ENCODE results near the gene GATA1.

The GATA1 gene

GRCh38 chrX:48761674-48762471 is 24.5 kb upstream of the GATA1 start, which contains the start of gene GLOD5:
GLOD5 (plus strand) TSS chrX:48761747; CDS start chrX:48761791, 44 bp downstream.
- TF ChIP-seq, protein P1, sequence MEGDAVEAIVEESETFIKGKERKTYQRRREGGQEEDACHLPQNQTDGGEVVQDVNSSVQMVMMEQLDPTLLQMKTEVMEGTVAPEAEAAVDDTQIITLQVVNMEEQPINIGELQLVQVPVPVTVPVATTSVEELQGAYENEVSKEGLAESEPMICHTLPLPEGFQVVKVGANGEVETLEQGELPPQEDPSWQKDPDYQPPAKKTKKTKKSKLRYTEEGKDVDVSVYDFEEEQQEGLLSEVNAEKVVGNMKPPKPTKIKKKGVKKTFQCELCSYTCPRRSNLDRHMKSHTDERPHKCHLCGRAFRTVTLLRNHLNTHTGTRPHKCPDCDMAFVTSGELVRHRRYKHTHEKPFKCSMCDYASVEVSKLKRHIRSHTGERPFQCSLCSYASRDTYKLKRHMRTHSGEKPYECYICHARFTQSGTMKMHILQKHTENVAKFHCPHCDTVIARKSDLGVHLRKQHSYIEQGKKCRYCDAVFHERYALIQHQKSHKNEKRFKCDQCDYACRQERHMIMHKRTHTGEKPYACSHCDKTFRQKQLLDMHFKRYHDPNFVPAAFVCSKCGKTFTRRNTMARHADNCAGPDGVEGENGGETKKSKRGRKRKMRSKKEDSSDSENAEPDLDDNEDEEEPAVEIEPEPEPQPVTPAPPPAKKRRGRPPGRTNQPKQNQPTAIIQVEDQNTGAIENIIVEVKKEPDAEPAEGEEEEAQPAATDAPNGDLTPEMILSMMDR (IDR thresholded peaks at IDR 0.05; ENCODE audit: low read depth, low read length, missing control alignments) = no peak
- in situ Hi-C loops (cut with HindIII; ENCODE audit: low sequenced_read_pairs) = loop anchor here (5.0 kb wide), 1 partner anchor 60 kb away; no protein-coding TSS in a partner anchor
- H3K4me3 ChIP-seq (ENCODE audit: low read depth, low read length) = no peak within 1 kb of the TSS

GRCh38 chrX:48769230-48769629 is 17.2 kb upstream of the GATA1 start:
- no peak overlapping the region for H3K4me3 ChIP-seq (ENCODE audit: low read depth, low read length)
- in situ Hi-C loops (cut with HindIII; ENCODE audit: low sequenced_read_pairs) = no loop called here
- TF ChIP-seq, protein P1 (IDR thresholded peaks at IDR 0.05; ENCODE audit: low read depth, low read length, missing control alignments) = no peak
- DNase-seq (ENCODE audit: low read depth) = no peak

More at GRCh38 chrX:48761674-48762471, 24.5 kb upstream of the GATA1 start, which contains the start of gene GLOD5:
- DNase-seq (ENCODE audit: low read depth) = no peak

GRCh38 chrX:48770296-48770695 is 16.1 kb upstream of the GATA1 start:
- DNase-seq (ENCODE audit: low read depth) = no peak
- TF ChIP-seq, protein P1 (IDR thresholded peaks at IDR 0.05; ENCODE audit: low read depth, low read length, missing control alignments) = no peak
- in situ Hi-C loops (cut with HindIII; ENCODE audit: low sequenced_read_pairs) = no loop called here
- no peak overlapping the region for H3K4me3 ChIP-seq (ENCODE audit: low read depth, low read length)

GRCh38 chrX:48772602-48773001 is 13.8 kb upstream of the GATA1 start:
- in situ Hi-C loops (cut with HindIII; ENCODE audit: low sequenced_read_pairs) = no loop called here
- H3K4me3 ChIP-seq (ENCODE audit: low read depth, low read length) = no peak overlapping the region
- no peak for DNase-seq (ENCODE audit: low read depth)
- TF ChIP-seq, protein P1 (IDR thresholded peaks at IDR 0.05; ENCODE audit: low read depth, low read length, missing control alignments) = no peak

DNA sequence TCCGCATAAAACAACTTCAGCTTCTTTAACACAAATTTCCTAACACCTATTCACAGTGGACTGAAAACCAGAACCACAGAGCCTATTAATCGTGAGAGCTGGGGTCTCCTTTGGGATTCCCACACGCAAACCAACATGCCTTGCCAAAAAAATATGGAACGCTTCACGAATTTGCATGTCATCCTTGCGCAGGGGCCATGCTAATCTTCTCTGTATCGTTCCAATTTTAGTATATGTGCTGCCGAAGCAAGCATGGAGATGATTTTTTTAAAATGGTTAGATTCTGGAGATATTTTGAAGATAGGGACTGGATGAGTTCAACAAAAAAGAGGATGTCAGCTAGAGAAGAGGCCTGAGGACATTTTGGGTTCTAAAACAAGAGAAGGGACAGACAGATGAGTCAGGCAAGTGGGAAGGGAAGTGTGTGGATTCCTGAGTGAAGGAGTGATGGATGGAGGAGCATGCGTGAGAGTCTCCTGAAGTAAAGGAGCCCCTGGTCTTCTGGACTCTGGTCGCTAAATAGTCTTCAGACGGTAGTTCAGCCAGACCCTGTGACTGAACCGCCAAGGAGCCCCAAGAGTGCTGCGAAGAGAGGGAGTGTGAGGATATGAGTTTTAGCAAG is 9.5 kb upstream of the GATA1 start:
- TF ChIP-seq, protein P1 (IDR thresholded peaks at IDR 0.05; ENCODE audit: low read depth, low read length, missing control alignments) = no peak
- in situ Hi-C loops (cut with HindIII; ENCODE audit: low sequenced_read_pairs) = no loop called here
- H3K4me3 ChIP-seq (ENCODE audit: low read depth, low read length) = no peak overlapping the region
- DNase-seq (ENCODE audit: low read depth) = no peak

DNA sequence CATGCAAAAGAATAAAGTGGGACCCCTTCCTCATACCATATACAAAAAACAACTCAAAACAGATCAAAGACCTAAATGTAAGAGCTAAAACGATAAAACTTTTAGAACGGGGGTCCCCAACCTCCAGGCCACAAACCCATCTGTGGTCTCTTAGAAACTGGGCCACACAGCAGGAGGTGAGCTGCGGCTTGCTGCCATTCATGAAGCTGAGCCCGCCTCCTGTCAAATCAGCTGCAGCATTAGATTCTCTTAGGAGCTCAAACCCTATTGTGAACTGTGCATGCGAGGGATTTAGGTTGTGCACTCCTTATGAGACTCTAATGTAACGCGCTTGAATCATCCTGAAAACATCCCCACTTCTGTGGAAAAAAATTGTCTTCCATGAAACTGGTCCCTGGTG is 7.0 kb upstream of the GATA1 start:
- H3K4me3 ChIP-seq (ENCODE audit: low read depth, low read length) = no peak overlapping the region
- in situ Hi-C loops (cut with HindIII; ENCODE audit: low sequenced_read_pairs) = no loop called here
- no peak for DNase-seq (ENCODE audit: low read depth)
- TF ChIP-seq, protein P1 (IDR thresholded peaks at IDR 0.05; ENCODE audit: low read depth, low read length, missing control alignments) = no peak

All from astrocyte of the cerebellum (primary cell).